Mucosa of descending colon (tissue), 3 donors: ENCODE results near the gene UBXN2A. TPM values are rescaled to one million over a fixed set of nuclear protein-coding genes. Genes with fewer than 3 reads are reported as not detected.

Experiments
- ATAC-seq: fragments of 200-7000 bp; cut with Tn5 transposase; one replicate; pipeline ENCODE4 v1.9.1; 2020; ENCODE audit warnings: mild to moderate bottlenecking, moderate library complexity
- DNase-seq, 3 donors: peaks; one replicate each; pipeline ENCODE4 v3.0.0-alpha.2; 2020
- H3K36me3 ChIP-seq: fragments of 200-600 bp; one replicate; pipeline ENCODE4 v1.8.0; 2021; ENCODE audit warnings: low read depth, mild to moderate bottlenecking
- H3K4me1 ChIP-seq: fragments of 200-600 bp; one replicate; pipeline ENCODE4 v1.8.0; 2021; ENCODE audit warnings: low read depth, mild to moderate bottlenecking
- H3K4me3 ChIP-seq: fragments of 200-600 bp; one replicate; pipeline ENCODE4 v1.8.0; 2021; ENCODE audit warnings: mild to moderate bottlenecking
- H3K9me3 ChIP-seq: fragments of 200-600 bp; one replicate; pipeline ENCODE4 v1.8.0; 2021; ENCODE audit warnings: mild to moderate bottlenecking
- CTCF ChIP-seq: fragments of 200-600 bp; IDR thresholded peaks from one replicate; pipeline ENCODE4 v1.8.0; 2022; ENCODE audit warnings: antibody characterized with exemption, mild to moderate bottlenecking
- intact Hi-C, 2 donors: fragments of 100-400 bp; cut with DNase I in 1 of 2; cut with micrococcal nuclease in 1 of 2; formaldehyde crosslinking; loops; one replicate each; pipeline versions ENCODE4 v1.11.0 to v1.11.1; 2022; cut with DNase I, micrococcal nuclease
- total RNA-seq, 3 donors: library from RNA; stranded (reverse); fragmentation: NEBNext Ultra II Directional in 2 of 3; extraction: Animal tissue kit (Norgen Biotek cat#: 25700) in 2 of 3; gene quantifications; one replicate each; pipeline versions ENCODE4 v1.2.1 to v1.2.4, GENCODE V29; 2021 to 2023
- donor health status: DM: no; HTN: no; CAD: no; lungs with moderate emphysema.
- donor health status: DM: no; HTN: no; CAD: no.
- donor health status: DM: no; HTN: yes; CAD: no.

Gene UBXN2A
- total RNA-seq, 3 donors from 2014 or later = 12.9 to 23.9 (median 13.1) TPM

GRCh38 chr2:24007693-24008092 lies 67.4 kb downstream of the UBXN2A start:
- no peaks in the 10 kb centered on the region for H3K9me3 ChIP-seq
- no peaks in the 10 kb centered on the region for H3K36me3 ChIP-seq
- intact Hi-C loops = no loop called here
- peaks cover 11% of the 10 kb centered on the region for H3K4me1 ChIP-seq
- no peak for TF ChIP-seq CTCF
- H3K4me3 ChIP-seq = no peak overlapping the region
- no peak for ATAC-seq
- DNase-seq = no peak

GRCh38 chr2:24008672-24009366 lies 68.6 kb downstream of the UBXN2A start:
- ATAC-seq (no peak), DNase-seq (no peak)
- no peaks in the 10 kb centered on the region for H3K9me3 ChIP-seq
- peaks cover 11% of the 10 kb centered on the region for H3K4me1 ChIP-seq
- H3K36me3 ChIP-seq = no peaks in the 10 kb centered on the region
- intact Hi-C loops = no loop called here
- no peak overlapping the region for H3K4me3 ChIP-seq
- no peak for TF ChIP-seq CTCF

- no peak for DNase-seq
- no peak for TF ChIP-seq CTCF
- no peak for ATAC-seq
- no peaks in the 10 kb centered on the region for H3K9me3 ChIP-seq
- intact Hi-C loops = no loop called here
- H3K36me3 ChIP-seq = no peaks in the 10 kb centered on the region
- peaks cover 11% of the 10 kb centered on the region for H3K4me1 ChIP-seq
- H3K4me3 ChIP-seq = no peak overlapping the region
Measured at GRCh38 chr2:24009367-24009679, 69.1 kb downstream of the UBXN2A start.

DNA sequence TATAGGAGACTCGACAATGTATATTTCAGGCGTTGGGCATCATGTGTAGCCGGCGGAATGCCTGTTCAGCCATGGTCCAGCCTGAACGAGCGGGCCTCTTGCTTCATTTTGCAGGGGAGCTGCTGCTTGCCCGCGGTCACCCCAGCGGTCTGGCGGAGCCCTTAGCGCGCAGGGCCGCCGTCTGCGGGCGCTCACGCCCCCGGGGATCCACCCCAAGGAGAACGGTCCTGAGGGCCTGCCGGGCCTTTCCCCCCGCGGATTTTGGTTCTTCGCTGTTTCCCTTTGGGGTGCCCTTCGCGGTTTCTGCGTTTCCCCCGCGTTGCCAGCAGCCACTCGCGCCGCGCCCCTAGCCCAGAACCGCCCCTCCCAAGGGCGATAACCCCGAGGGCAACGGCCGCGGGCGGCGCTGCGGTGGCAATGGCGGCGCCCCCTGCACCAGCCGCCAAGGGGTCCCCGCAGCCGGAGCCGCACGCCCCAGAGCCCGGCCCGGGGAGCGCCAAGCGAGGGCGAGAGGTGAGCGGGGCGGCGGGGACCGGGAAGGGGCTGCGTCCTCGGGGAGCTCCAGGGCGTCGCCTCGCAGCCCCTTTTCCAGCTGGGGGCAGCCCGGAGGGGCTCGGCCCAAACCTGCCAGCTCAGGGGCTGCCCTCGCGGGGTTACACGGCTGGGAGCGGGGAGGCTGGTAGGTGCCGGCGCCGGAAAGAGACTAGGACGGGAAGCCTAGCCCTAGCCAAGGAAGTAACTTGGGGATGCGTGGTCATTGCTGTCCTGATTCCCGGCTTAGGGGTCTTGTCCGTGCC lies 69.6 kb downstream of the UBXN2A start, which contains the start of gene MFSD2B:
Gene MFSD2B (plus strand): TSS at position 406 of the 797 bp plus-strand sequence. CDS start 12 bp downstream, at position 418.
- H3K4me1 ChIP-seq = peaks cover 11% of the 10 kb centered on the region
- no peak for TF ChIP-seq CTCF
- DNase-seq (no peak), ATAC-seq (peak; percentile 57)
- no peaks in the 10 kb centered on the region for H3K9me3 ChIP-seq
- H3K36me3 ChIP-seq = no peaks in the 10 kb centered on the region
- no peak within 1 kb of the TSS for H3K4me3 ChIP-seq
- intact Hi-C loops = no loop called here

DNA sequence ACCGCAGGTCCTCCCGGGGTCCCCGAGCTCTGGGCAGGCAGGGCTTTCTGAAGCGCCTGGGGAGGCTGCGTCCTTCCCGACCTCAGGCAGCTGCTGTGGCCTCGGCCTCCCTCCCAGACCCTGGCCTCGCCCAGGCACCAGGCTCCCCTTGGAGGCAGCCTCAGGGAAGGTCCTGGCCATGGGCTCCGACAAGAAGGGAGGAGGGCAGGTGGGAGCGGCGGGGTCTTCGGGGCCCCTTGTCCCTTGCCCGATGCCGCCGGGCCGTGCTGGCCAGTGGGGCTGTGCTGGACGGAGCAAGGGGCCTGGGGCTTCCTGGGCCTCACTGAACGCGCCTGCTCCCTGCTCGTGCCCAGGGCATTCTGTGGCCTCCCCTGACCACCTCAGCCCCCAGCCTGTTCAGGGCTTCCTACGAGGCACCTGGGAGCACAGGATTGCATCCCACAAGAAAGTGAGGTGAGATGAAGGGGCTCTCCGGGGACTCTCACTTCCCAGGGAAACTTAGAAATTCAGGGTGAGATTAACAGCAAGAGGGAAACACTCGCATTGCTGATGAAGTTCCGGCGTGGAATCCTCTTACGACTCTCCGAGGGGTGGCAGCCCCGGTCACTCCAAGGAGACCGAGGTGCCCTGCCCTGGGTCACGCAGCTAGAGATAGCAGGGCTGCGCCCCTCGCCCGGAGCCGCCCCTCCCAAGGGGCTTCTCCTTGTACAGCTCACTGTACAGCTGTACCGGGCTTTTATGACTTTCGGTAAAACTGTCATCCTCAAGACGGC lies 70.4 kb downstream of the UBXN2A start:
- intact Hi-C loops = no loop called here
- Histone ChIP-seq H3K4me3 (no peak overlapping the region), H3K36me3 (no peaks in the 10 kb centered on the region), H3K4me1 (peaks cover 11% of the 10 kb centered on the region), H3K9me3 (no peaks in the 10 kb centered on the region)
- peak; percentile 50 for ATAC-seq
- TF ChIP-seq CTCF = no peak
- no peak for DNase-seq
